Suppressor macrophage treated with lipopolysaccharide for 4 hours (primary cell): ENCODE results near the gene MACROH2A2.
"Not testable (repeated sequence)": the region's sequence is repeated elsewhere in the genome, so short reads cannot be mapped to it uniquely, and the experiment has no call there.

Experiments used
- DNase-seq: peaks from one replicate; pipeline ENCODE4 v3.0.0-alpha.2; 2020

Gene MACROH2A2

GRCh38 chr10:70068925-70069324, 16.3 kb downstream of the MACROH2A2 start:
- no peak for DNase-seq

DNA sequence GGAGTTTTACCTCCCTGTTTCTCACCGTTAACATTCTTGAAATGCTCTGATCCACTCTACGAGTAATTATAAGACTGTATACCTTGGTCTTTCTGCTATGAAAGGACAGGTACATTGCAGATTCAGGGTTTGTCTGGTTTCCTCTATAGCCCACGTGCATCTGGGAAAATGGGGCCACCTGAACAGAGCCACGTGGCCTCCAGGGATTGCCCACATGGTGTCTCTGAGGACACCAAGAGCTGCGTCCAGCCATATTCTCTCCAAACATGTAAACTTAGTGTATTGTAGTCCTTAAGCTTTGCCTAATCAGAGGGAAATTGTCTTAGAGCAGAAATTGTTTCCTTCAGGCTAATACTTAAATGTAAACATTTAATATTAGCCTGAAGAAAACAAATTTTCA, 16.7 kb downstream of the MACROH2A2 start:
- no peak for DNase-seq

DNA sequence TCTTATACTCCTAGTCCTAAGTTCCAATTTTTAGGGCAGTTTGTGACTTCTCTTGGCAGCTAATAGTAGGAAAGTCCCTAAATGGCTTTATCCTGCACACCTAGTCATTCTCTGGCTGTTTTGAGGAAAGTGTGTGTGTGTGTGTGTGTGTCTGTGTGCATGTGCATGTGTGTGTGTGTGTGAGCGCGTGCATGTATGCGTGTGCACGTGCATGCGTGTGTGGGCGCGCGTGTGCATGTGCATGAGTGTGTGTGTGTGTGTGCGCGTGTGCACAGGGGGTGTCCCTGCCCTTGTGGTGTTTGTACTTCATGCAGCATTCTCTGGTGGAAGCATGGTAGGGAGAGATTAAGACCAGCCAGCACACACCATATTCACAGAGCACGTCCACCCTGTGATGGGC, 18.2 kb downstream of the MACROH2A2 start:
- DNase-seq, result no peak

DNA sequence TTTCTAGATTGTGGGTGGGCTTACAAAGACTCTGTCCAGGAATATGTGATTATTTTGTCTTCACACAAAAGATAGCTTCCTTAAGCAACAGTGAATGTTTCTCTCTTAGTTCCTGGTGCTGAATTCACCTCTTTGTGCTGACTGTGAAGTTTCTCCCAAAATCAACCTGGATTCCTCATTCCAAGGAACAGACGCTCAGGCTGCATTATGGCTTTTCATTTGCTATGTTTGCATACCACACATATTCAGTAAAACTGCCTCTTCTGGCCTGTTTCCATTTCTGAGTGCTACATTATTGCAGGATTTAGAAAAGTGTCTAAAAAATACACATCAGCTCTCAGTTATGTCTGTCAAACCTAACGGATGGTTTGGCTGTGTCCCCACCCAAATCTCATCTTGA, 21.5 kb downstream of the MACROH2A2 start:
- DNase-seq, result no peak

- DNase-seq, result no peak
Observed at GRCh38 chr10:70074971-70075370, 22.3 kb downstream of the MACROH2A2 start.

DNA sequence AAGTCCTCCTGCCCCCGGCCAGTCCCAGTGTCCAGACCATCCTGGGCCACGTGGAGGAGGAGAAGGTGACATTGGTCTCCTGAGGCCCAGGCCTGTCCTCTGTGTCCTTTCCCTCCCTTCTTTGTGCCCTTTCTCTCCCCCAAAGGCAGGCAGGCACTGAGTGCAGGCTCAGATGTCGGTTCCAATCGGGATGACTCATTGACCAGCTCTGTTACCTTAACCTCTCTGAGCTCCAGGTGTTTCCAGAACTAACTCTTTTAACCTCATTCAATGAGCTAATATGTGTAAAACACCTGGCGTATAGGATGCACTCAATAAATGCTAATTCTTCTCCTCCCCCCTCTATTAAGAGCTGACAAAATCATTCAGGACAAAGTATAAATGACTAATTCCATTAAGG, 25.7 kb downstream of the MACROH2A2 start:
- DNase-seq, result no peak

DNA sequence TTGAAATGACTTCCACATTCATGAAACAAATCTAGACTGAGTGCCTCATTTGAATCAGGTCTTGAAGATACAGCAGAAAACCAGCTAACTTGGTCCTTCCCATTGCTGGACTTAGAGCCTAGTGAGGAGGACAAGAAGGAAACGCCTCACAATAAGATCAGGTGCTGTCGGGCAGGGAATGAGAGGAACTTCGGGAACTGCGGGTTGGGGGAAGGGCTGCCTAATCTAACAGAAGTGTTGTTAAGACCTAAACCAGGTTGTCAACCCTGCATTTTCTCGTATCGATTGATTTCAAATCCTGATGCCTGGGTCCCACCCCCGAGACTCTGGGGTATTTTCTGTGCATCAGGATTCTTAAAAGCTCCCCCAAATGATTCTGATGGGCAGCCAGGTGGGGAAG, 26.3 kb downstream of the MACROH2A2 start:
- DNase-seq, result no peak

- not testable (repeated sequence) for DNase-seq
Observed at GRCh38 chr10:70080789-70081188, 28.1 kb downstream of the MACROH2A2 start.

GRCh38 chr10:70084189-70084588, 31.5 kb downstream of the MACROH2A2 start:
- no peak for DNase-seq

GRCh38 chr10:70085975-70086613, 33.4 kb downstream of the MACROH2A2 start:
- no peak for DNase-seq

GRCh38 chr10:70087616-70088307, 35.1 kb downstream of the MACROH2A2 start:
- no peak for DNase-seq

DNA sequence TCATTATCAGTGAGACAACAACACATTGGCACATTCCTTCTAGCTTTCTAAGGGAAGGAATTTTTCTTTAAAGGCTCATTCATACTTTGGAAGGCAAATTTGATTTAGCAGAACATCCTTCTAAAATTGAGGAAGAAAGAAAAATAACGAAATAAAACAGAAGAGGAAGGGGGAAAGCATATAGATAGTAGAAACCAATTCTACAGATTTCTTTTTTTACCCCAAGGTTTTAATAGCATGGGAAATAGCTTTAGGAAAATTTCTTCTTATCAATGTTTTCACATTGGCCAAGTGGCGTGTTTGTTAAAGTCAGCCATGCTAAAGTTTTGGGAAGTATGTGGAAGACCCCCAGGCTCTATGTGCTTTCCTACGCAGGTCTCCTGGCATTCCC, 35.7 kb downstream of the MACROH2A2 start:
- DNase-seq, result no peak

DNA sequence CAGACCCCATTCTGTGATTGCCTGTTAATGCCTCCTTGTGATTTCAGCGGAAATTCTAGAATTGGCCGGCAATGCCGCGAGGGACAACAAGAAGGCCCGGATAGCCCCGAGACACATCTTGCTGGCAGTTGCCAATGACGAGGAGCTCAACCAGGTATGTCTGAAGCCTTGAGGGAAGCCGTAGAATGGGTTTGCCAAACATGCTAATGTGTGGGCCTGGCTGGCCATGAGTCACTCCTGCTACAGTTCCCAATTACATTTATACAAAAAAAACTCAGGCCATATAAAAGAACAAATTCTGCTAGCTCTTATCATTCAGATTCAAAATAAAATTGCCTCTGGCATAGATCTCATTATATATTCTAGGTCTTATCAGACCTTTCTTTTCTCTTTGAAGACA, 37.4 kb downstream of the MACROH2A2 start:
- no peak for DNase-seq

- no peak for DNase-seq
Observed at GRCh38 chr10:70090951-70091350, 38.3 kb downstream of the MACROH2A2 start.

GRCh38 chr10:70092389-70092718, 39.7 kb downstream of the MACROH2A2 start:
- no peak for DNase-seq

DNA sequence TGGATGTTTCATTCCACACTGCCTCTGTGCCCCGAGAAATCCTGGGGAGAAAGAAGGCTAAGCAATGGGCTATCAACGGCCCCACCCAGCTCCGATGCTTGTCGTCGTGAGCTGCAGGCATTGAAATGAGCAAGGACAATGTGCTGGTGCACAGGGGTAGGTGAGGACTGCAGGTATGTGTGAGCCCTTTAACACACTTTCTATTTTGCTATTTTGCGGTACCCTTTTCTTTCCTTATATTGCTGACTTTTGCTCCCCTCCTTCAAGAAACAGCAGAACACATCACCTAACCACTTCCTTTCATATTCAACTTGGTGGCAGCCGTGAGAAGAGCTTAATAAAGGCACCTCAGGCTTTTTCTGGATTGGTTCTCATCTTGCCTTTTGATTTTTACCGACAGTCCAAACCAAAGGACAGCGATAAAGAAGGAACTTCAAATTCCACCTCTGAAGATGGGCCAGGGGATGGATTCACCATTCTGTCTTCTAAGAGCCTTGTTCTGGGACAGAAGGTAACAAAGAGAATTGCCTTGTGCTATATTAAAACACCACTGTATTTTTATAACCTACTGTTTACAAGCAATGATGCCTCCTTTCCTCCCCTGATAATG, 40.8 kb downstream of the MACROH2A2 start:
- DNase-seq, result no peak

- no peak for DNase-seq
Observed at GRCh38 chr10:70094250-70094649, 41.6 kb downstream of the MACROH2A2 start.

DNA sequence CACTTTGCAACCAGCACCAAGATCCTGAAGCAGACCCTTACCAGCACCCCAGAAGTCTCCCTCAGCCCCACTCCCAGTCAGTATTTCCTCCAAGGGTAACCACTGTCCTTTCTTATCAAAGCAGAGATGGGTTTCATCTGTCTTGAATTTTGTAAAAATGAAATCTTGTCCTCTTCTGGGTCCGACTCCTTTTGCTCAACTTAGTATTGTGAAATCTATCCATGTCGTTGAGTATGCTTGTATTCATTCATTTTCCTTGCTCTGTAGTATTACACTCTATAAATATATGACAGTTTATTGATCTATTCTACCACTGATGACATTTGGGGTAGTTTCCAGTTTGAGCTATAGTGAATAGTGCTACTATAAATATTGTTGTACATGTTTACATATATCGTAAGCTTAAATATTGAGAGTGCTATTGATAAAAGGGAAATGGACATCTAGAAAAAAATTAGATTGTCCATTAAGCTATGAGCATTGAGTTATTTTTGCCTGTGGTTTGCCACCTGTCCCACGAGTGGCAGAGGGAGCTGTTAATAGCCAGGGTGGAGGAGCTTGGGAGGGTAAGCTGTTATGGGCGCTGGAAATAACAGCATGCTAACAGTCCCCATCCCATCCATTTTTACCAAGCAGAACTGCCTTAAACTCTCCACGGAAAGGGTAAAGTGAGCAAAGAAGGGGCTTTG, 43.5 kb downstream of the MACROH2A2 start:
- no peak for DNase-seq

DNA sequence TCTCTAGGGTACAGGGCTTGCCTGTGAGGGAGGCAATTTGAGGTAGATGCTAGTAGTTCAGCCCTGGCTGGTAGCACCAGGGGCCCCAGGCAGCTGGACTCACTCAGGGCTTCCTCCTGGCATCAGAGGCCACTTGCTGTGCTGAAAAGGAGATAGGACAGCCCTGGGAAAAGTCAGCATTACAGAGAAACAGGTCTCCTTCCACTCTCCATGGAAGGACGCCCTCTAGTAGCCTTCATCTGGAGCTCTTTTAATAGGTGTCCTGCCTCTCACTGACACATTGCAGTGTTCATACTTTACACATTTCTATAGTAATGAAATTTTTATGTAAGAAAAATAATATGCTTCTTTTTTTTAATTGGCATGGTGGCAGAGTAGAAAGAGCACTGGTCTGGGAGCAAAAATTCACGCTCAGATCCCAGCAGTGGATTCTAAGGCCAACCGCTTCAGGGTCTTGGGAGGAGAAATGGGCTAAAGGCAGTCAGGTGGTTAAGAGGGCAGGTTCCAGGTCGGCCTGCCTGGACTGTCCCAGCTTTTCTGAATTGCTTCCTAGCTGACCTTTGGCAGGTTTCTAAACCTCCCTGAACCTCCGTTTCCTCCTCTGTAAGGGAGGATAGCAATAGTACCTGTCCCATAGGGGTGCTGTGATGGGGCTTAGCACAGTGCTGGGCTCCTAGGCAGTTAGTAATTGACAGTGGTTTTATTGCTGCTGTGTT, 44.2 kb downstream of the MACROH2A2 start:
- no peak for DNase-seq

DNA sequence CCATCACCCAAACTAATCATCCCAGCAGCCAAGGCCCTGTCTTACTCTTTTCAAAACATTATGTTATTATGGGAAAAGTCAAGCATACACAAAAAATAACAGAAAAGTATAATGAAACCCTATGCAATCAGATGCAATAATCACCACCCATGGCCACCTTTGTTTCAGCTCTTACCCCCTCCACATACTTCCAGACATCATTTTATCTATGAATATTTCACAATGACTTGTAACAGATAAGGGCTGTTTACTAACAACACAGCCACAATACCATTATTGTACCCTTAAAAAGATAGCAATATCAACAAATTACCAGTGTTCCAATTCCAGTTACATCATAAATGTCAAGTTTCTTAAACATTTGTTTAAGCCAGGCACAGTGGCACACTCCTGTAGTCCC, 44.8 kb downstream of the MACROH2A2 start:
- no peak for DNase-seq

- no peak for DNase-seq
Observed at GRCh38 chr10:70098271-70098670, 45.6 kb downstream of the MACROH2A2 start.

DNA sequence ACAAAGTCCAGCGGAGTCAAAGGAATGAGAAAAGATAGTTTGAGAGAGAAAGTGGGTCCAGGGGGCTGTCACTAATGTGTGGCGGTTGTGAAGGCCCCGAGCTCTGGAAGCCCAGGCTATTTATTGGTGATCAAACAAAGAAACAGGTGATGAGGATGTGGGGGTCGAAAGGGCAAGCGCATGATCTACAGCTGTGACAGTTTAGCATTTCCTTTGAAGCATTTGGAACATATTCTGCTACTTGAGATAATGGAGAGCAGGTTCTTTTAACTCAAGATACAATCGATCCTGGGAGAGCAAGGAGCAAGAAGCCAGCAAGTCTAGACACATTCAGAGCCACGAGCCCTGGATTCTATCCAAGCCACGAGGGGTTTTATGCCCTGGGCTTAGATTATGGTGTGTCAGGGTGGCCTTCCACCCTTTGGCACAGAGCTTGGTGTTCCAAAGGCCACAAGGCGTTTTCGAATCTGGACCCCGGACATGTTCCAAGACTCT, 48.5 kb downstream of the MACROH2A2 start:
- DNase-seq, result not testable (repeated sequence)

DNA sequence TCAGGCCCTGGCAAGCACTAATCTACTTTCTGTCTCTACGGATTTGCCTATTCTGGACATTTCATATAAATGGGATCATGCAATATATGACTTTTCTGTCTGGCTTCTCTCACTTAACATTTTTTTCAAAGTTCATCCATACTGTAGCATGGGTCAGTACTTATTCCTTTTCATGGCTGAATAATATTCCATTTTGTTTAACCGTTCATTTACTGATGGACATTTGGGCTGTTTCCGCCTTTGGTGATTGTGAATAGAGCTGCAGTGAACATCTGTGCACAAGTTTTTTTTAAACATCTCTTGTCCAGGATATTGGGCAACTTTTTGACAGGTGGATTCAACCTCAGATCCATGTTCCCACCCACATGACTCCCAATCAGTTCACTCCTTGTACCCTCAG, 49.0 kb downstream of the MACROH2A2 start:
- DNase-seq, result no peak
